ENCODE data around the gene IL6ST.
A peak's percentile ranks its signal among the peaks of the same experiment; 100 is the strongest.
"Not testable (repeated sequence)": the region's sequence is repeated elsewhere in the genome, so short reads cannot be mapped to it uniquely, and the experiment has no call there.

IL6ST gene

GRCh38 chr5:56003679-56004078 is 8.9 kb upstream of the IL6ST start:
- no peak for DNase-seq (ENCODE audit: low spot score)

GRCh38 chr5:56003179-56003578 is 8.4 kb upstream of the IL6ST start:
- DNase-seq (ENCODE audit: low spot score) = peak; percentile 61

GRCh38 chr5:56002303-56002702 is 7.5 kb upstream of the IL6ST start:
- no peak for DNase-seq (ENCODE audit: low spot score)

GRCh38 chr5:56000221-56000620 is 5.5 kb upstream of the IL6ST start:
- not testable (repeated sequence) for DNase-seq (ENCODE audit: low spot score)

GRCh38 chr5:55998966-55999365 is 4.2 kb upstream of the IL6ST start:
- DNase-seq (ENCODE audit: low spot score) = no peak

- peak; percentile 94 for DNase-seq (ENCODE audit: low spot score)
These were observed 3.1 kb upstream of the IL6ST start for GRCh38 chr5:55997742-55998351.

- DNase-seq (ENCODE audit: low spot score) = peak; percentile 97
These were observed 493 bp upstream of the IL6ST start for GRCh38 chr5:55994998-55995914.

GRCh38 chr5:55993731-55994494 is 850 bp downstream of the IL6ST start:
- DNase-seq (ENCODE audit: low spot score) = peak; percentile 28

- peak; percentile 47 for DNase-seq (ENCODE audit: low spot score)
These were observed 1.8 kb downstream of the IL6ST start for GRCh38 chr5:55993013-55993412.

GRCh38 chr5:55991768-55992486 is 2.8 kb downstream of the IL6ST start:
- DNase-seq (ENCODE audit: low spot score) = no peak

GRCh38 chr5:55990895-55991294 is 3.9 kb downstream of the IL6ST start:
- not testable (repeated sequence) for DNase-seq (ENCODE audit: low spot score)

- DNase-seq (ENCODE audit: low spot score) = no peak
These were observed 4.9 kb downstream of the IL6ST start for GRCh38 chr5:55989860-55990259.

- no peak for DNase-seq (ENCODE audit: low spot score)
These were observed 5.7 kb downstream of the IL6ST start for GRCh38 chr5:55988979-55989638.

- not testable (repeated sequence) for DNase-seq (ENCODE audit: low spot score)
These were observed 6.3 kb downstream of the IL6ST start for GRCh38 chr5:55988428-55988827.

GRCh38 chr5:55986931-55987330 is 7.8 kb downstream of the IL6ST start:
- no peak for DNase-seq (ENCODE audit: low spot score)

- no peak for DNase-seq (ENCODE audit: low spot score)
These were observed 9.6 kb downstream of the IL6ST start for GRCh38 chr5:55985181-55985580.

GRCh38 chr5:55983986-55984385 is 10.8 kb downstream of the IL6ST start:
- DNase-seq (ENCODE audit: low spot score) = no peak

GRCh38 chr5:55982957-55983381 is 11.8 kb downstream of the IL6ST start:
- no peak for DNase-seq (ENCODE audit: low spot score)

- no peak for DNase-seq (ENCODE audit: low spot score)
These were observed 21.5 kb downstream of the IL6ST start for GRCh38 chr5:55973296-55973695.

GRCh38 chr5:55969956-55970355 is 24.8 kb downstream of the IL6ST start:
- DNase-seq (ENCODE audit: low spot score) = no peak

- DNase-seq (ENCODE audit: low spot score) = no peak
These were observed 28.5 kb downstream of the IL6ST start for GRCh38 chr5:55966284-55966683.

Data from RKO (cell line).